ENCODE measurements around the gene GFI1B.

GFI1B gene

GRCh38 chr9:133004999-133005760 is 26.7 kb downstream of the GFI1B start:
- no peak overlapping the region for H3K4me3 ChIP-seq (ENCODE audit: low read depth, low read length)
- TF ChIP-seq CTCF (IDR thresholded peaks at IDR 0.05; ENCODE audit: borderline replicate concordance, insufficient read depth, low read depth, low read length): no peak

- TF ChIP-seq CTCF (IDR thresholded peaks at IDR 0.05; ENCODE audit: borderline replicate concordance, insufficient read depth, low read depth, low read length): no peak
- no peak overlapping the region for H3K4me3 ChIP-seq (ENCODE audit: low read depth, low read length)
These were observed 27.5 kb downstream of the GFI1B start for GRCh38 chr9:133005957-133006356.

GRCh38 chr9:133006731-133007352 is 28.3 kb downstream of the GFI1B start:
- TF ChIP-seq CTCF (IDR thresholded peaks at IDR 0.05; ENCODE audit: borderline replicate concordance, insufficient read depth, low read depth, low read length): no peak
- no peak overlapping the region for H3K4me3 ChIP-seq (ENCODE audit: low read depth, low read length)

GRCh38 chr9:133008406-133008805 is 29.9 kb downstream of the GFI1B start:
- TF ChIP-seq CTCF (IDR thresholded peaks at IDR 0.05; ENCODE audit: borderline replicate concordance, insufficient read depth, low read depth, low read length): no peak
- no peak overlapping the region for H3K4me3 ChIP-seq (ENCODE audit: low read depth, low read length)

GRCh38 chr9:133008824-133009223 is 30.3 kb downstream of the GFI1B start:
- no peak for TF ChIP-seq CTCF (IDR thresholded peaks at IDR 0.05; ENCODE audit: borderline replicate concordance, insufficient read depth, low read depth, low read length)
- no peak overlapping the region for H3K4me3 ChIP-seq (ENCODE audit: low read depth, low read length)

- no peak for TF ChIP-seq CTCF (IDR thresholded peaks at IDR 0.05; ENCODE audit: borderline replicate concordance, insufficient read depth, low read depth, low read length)
- H3K4me3 ChIP-seq (ENCODE audit: low read depth, low read length): no peak overlapping the region
These were observed 31.6 kb downstream of the GFI1B start for GRCh38 chr9:133009906-133010582.

All from GM12875 (cell line).